ENCODE results near the gene SPHKAP.
"Not testable (repeated sequence)": the region's sequence is repeated elsewhere in the genome, so short reads cannot be mapped to it uniquely, and the experiment has no call there.

SPHKAP gene

DNA sequence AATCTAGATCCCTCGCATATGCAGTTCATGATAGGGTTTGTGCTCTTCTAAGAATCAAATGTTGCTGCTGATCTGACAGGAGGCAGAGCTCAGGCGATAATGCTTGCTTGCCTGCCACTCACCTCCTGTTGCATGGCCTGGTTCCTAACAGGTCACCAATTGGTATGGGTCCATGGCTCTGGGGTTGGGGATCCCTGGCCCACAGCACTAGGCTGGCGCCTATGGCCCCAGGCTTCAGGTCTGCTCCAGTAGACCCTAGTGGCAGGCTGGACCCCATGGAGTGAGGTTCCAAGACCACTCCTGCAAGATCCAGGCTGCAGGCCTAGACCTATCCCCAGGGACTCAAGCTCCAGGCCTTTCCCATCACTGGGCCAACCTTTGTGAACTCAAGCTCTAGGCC, 102.3 kb downstream of the SPHKAP start:
- no peak for TF ChIP-seq CTCF (IDR thresholded peaks at IDR 0.05; ENCODE audit: low read depth, low read length, missing control alignments)
- DNase-seq (ENCODE audit: low read depth) = no peak
- H3K4me3 ChIP-seq (ENCODE audit: low read depth, low read length) = no peak overlapping the region

GRCh38 chr2:228076695-228077094, 104.8 kb downstream of the SPHKAP start:
- DNase-seq (ENCODE audit: low read depth); H3K4me3 ChIP-seq (ENCODE audit: low read depth, low read length): not testable (repeated sequence)

- no peak overlapping the region for H3K4me3 ChIP-seq (ENCODE audit: low read depth, low read length)
- no peak for TF ChIP-seq CTCF (IDR thresholded peaks at IDR 0.05; ENCODE audit: low read depth, low read length, missing control alignments)
- DNase-seq (ENCODE audit: low read depth) = no peak
Observed at GRCh38 chr2:228072669-228073068, 108.8 kb downstream of the SPHKAP start.

DNA sequence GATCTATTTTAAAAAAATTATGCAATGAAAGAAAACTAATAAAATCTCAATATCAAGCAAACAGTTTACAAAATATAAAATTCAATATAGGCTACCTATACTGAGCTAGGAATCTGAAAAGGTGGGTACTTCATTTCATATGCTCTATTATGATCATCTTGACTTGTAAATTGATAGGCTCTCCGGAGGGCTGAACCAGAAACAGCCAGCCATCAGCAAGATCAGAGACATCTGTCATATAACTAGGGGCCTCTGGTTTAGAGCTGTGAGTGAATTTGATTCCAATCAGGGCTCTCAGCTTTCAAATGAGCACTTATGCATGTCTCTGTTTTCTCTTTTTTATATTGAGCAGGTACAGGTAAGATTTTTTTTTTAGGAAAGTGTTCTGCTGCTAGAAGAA, 114.2 kb downstream of the SPHKAP start:
- no peak overlapping the region for H3K4me3 ChIP-seq (ENCODE audit: low read depth, low read length)
- no peak for DNase-seq (ENCODE audit: low read depth)
- no peak for TF ChIP-seq CTCF (IDR thresholded peaks at IDR 0.05; ENCODE audit: low read depth, low read length, missing control alignments)

- no peak for DNase-seq (ENCODE audit: low read depth)
- no peak for TF ChIP-seq CTCF (IDR thresholded peaks at IDR 0.05; ENCODE audit: low read depth, low read length, missing control alignments)
- H3K4me3 ChIP-seq (ENCODE audit: low read depth, low read length) = no peak overlapping the region
Observed at GRCh38 chr2:228066126-228066798, 115.2 kb downstream of the SPHKAP start.

DNA sequence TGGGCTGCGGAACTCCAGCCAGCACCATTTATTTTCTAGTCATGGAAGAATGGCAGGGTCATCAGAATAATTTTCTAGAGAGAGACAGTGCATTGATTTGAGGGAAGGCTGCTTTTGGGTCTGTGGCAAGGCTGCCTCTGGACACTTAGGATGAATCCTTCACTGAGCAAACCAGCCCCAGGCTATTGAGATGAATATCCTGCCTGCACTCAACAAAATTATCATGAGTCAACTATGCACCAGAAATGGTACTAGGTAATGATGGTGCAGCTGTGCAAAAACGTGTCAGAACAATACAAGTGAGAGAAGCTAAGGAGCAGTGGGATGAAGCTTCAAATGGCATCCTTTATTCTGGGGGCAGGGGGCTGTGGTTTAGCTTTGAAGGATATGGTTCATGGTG, 115.8 kb downstream of the SPHKAP start:
- no peak for DNase-seq (ENCODE audit: low read depth)
- no peak for TF ChIP-seq CTCF (IDR thresholded peaks at IDR 0.05; ENCODE audit: low read depth, low read length, missing control alignments)
- H3K4me3 ChIP-seq (ENCODE audit: low read depth, low read length) = no peak overlapping the region

- no peak for TF ChIP-seq CTCF (IDR thresholded peaks at IDR 0.05; ENCODE audit: low read depth, low read length, missing control alignments)
- DNase-seq (ENCODE audit: low read depth) = no peak
- H3K4me3 ChIP-seq (ENCODE audit: low read depth, low read length) = no peak overlapping the region
Observed at GRCh38 chr2:228064796-228065315, 116.6 kb downstream of the SPHKAP start.

All from GM12864 (cell line).